ENCODE results near the gene ZNF525. TPM values are rescaled to one million over a fixed set of nuclear protein-coding genes. Genes with fewer than 3 reads are reported as not detected.
A peak's percentile ranks its signal among the peaks of the same experiment; 100 is the strongest.
"Not testable (repeated sequence)": the region's sequence is repeated elsewhere in the genome, so short reads cannot be mapped to it uniquely, and the experiment has no call there.

The ZNF525 gene
- total RNA-seq, 1 donor from 2014 or later: 19.7 TPM

GRCh38 chr19:53394522-53394973 lies 29.0 kb downstream of the ZNF525 start:
- Mint-ChIP-seq H3K27ac (peak overlapping the region; percentile 91), H3K4me3 (peak overlapping the region; percentile 92), H3K36me3 (peaks cover 10% of the 10 kb centered on the region), H3K4me1 (ENCODE audit: unreplicated experiment) (peaks cover 17% of the 10 kb centered on the region), H3K27me3 (no peaks in the 10 kb centered on the region), H3K9me3 (no peaks in the 10 kb centered on the region)
- no peak for DNase-seq (ENCODE audit: extremely low spot score, unreplicated experiment)
- TF ChIP-seq CTCF (conservative IDR thresholded peaks at IDR 0.05): no peak

DNA sequence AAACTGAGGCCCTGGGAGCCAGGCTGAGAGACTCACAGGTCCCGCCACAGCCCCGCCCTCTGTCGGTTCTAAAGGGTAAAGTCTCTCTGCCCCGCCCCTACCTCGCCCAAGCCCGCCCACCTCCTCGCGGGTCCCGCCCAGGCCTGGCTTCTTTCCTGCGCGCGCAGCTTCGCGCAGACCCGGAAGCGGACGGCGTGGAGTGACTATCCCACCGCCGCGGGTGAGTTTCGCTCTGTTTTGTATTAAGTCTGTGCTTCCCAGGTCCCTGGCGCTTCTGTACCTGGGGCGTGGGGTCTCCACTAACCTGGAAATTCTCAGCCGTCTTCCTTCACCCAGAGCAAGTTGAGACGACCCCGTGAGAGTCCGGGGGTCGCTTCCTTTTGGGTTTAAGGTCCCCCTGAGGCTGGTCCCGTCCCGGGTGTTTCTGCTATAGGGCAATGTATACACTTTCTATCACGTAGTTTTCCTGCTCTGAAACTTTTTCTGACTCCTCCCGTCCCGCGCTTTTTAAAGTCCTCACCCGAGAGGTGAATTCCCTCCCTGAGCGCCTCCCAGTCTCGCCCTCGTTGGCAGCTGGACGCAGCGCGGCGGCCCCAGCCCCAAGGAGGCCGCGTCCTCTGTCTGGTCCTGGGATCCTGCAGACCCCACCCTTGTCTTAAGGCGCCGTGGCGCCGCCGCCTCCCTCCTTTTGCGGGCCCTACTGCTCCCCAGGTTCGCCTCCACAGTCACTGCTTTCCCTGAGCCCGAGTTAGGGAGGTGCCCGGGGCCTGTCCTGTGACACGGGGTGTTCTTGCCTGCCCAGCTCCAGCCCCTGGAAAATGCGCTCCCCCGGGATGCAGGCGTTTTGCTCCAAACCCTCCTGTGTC lies 29.7 kb downstream of the ZNF525 start, which contains the start of gene ZNF765:
Gene ZNF765, plus strand, starts transcription at position 176 of the 866 bp plus-strand sequence. CDS start 2,867 bp downstream, outside the sequence.
- Mint-ChIP-seq H3K27ac (peak within 1 kb of the TSS; percentile 91), H3K4me3 (peak within 1 kb of the TSS; percentile 92), H3K9me3 (no peaks in the 10 kb centered on the region), H3K4me1 (ENCODE audit: unreplicated experiment) (peaks cover 17% of the 10 kb centered on the region), H3K27me3 (no peaks in the 10 kb centered on the region), H3K36me3 (peaks cover 14% of the 10 kb centered on the region)
- peak; percentile 72 for TF ChIP-seq CTCF (conservative IDR thresholded peaks at IDR 0.05)
- DNase-seq (ENCODE audit: extremely low spot score, unreplicated experiment): peak; percentile 97

DNA sequence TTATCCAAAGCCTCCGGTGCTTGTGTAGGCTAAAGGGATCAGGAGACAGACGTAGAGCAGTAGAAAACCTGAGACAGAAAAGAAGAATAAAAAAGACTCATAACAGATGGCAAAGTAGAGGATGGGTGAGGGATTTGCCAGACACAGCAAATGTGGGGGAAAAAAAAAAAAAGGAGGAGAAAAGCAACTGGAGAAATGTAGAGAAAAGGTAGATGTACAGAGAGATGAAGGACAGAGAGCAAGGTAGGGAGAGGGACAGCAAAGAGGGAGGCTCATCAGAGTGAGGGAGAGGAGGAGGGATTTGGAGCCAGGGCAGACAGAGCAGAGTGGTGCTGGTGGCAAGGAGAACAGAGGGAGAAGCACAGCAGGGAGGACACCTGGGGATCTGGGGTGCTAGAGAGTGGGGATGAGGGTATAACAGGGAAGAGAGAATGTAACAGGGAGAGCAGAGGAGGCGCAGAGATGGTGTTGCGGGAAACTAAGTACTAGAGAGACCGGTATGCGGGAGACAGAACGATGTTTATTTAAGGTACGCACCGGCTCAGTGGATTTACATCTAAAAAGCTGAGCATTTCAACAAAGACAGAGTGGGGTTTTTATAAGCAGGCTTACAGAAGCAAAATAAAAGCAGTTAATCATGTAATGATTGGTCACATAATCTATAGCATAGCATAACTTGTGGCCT lies 30.5 kb downstream of the ZNF525 start:
- DNase-seq (ENCODE audit: extremely low spot score, unreplicated experiment); H3K27me3 Mint-ChIP-seq; H3K9me3 Mint-ChIP-seq: not testable (repeated sequence)
- peaks cover 17% of the 10 kb centered on the region for H3K36me3 Mint-ChIP-seq
- peak overlapping the region; percentile 92 for H3K4me3 Mint-ChIP-seq
- peak overlapping the region; percentile 91 for H3K27ac Mint-ChIP-seq
- peaks cover 17% of the 10 kb centered on the region for H3K4me1 Mint-ChIP-seq (ENCODE audit: unreplicated experiment)

DNA sequence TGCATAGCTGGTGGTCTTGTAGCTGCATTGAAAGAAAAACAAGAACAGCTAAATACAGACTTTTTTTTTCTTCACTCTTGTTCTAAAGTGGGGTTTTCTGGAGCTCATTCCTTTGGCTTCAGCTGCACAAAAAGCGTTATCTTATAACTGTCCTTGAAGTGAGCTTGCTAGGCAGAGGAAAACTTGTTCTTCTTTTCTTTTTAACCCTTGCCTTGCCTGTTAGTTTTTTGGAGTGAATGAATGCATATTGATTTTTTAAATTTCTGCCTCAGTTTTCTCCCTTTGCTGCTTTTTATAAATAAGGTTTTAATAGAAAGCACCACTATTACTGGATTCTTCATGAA lies 31.0 kb downstream of the ZNF525 start:
- DNase-seq (ENCODE audit: extremely low spot score, unreplicated experiment): no peak
- Mint-ChIP-seq H3K4me3 (peak overlapping the region; percentile 92), H3K27me3 (no peaks in the 10 kb centered on the region), H3K4me1 (ENCODE audit: unreplicated experiment) (peaks cover 17% of the 10 kb centered on the region), H3K36me3 (peaks cover 19% of the 10 kb centered on the region), H3K27ac (peak overlapping the region; percentile 91), H3K9me3 (no peaks in the 10 kb centered on the region)
- no peak for TF ChIP-seq CTCF (conservative IDR thresholded peaks at IDR 0.05)

- H3K4me1 Mint-ChIP-seq (ENCODE audit: unreplicated experiment): peaks cover 17% of the 10 kb centered on the region
- not testable (repeated sequence) for H3K27me3 Mint-ChIP-seq; H3K9me3 Mint-ChIP-seq; DNase-seq (ENCODE audit: extremely low spot score, unreplicated experiment)
- H3K36me3 Mint-ChIP-seq: peaks cover 24% of the 10 kb centered on the region
- peak overlapping the region; percentile 82 for H3K27ac Mint-ChIP-seq
- H3K4me3 Mint-ChIP-seq: peak overlapping the region; percentile 71
Observed at GRCh38 chr19:53397918-53398317, 32.4 kb downstream of the ZNF525 start.

GRCh38 chr19:53409505-53410204 lies 44.1 kb downstream of the ZNF525 start:
- no peaks in the 10 kb centered on the region for H3K27me3 Mint-ChIP-seq
- no peak for DNase-seq (ENCODE audit: extremely low spot score, unreplicated experiment)
- no peak for TF ChIP-seq CTCF (conservative IDR thresholded peaks at IDR 0.05)
- no peak overlapping the region for H3K4me3 Mint-ChIP-seq
- H3K4me1 Mint-ChIP-seq (ENCODE audit: unreplicated experiment): no peaks in the 10 kb centered on the region
- no peak overlapping the region for H3K27ac Mint-ChIP-seq
- H3K9me3 Mint-ChIP-seq: peaks cover 38% of the 10 kb centered on the region
- H3K36me3 Mint-ChIP-seq: peaks cover 68% of the 10 kb centered on the region

DNA sequence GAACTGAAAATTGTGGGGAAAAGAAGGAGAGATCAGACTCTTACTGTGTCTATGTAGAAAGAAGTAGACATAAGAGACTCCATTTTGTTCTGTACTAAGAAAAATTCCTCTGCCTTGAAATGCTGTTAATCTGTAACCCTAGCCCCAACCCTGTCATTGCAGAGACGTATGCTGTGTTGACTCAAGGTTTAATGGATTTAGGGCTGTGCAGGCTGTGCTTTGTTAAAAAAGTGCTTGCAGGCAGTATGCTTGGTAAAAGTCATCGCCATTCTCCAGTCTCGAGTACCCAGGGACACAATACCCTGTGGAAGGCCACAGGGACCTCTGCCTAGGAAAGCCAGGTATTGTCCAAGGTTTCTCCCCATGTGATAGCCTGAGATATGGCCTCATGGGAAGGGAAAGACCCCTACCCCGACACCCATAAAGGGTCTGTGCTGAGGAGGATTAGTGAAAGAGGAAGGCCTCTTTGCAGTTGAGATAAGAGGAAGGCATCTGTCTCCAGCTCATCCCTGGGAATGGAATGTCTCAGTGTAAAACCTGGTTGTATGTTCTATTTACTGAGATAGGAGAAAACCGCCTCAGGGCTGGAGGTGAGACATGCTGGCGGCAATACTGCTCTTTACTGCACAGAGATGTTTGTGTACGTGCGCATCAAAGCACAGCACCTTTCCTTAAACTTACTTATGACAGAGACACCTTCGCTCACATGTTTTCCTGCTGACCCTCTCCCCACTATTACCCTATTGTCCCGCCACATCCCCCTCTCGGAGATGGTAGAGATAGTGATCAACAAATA lies 55.2 kb downstream of the ZNF525 start:
- H3K27ac Mint-ChIP-seq; H3K9me3 Mint-ChIP-seq; H3K27me3 Mint-ChIP-seq; DNase-seq (ENCODE audit: extremely low spot score, unreplicated experiment); H3K36me3 Mint-ChIP-seq: not testable (repeated sequence)
- H3K4me1 Mint-ChIP-seq (ENCODE audit: unreplicated experiment): peaks cover 12% of the 10 kb centered on the region
- H3K4me3 Mint-ChIP-seq: peak overlapping the region; percentile 31

Data from type B pancreatic cell (in vitro differentiated cells).